ENCODE measurements around the gene LRFN5. TPM values are rescaled to one million over a fixed set of nuclear protein-coding genes. Genes with fewer than 3 reads are reported as not detected.
A peak's percentile ranks its signal among the peaks of the same experiment; 100 is the strongest.
"Not testable (repeated sequence)": the region's sequence is repeated elsewhere in the genome, so short reads cannot be mapped to it uniquely, and the experiment has no call there.

Gene LRFN5
- total RNA-seq, 1 donor: 12.8 TPM

DNA sequence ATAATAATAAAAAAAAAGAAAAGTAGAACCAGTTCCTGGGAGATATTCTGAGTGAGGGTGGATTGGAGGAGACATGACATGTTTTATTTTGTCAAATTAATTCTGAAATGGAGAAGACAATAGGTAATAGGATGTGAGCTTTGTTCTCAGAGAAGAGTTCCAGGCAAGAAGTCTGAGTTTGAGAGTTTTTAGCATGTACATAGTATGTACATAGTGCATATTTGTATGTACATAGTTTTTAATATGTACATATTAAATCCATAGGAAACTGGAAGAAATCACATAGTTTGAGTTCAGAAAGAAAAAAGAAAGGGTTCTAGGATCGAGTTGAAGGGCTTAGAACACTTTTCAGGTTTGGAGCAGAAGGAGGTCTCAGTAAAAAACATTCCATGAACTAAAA lies 47.5 kb downstream of the LRFN5 start:
- TF ChIP-seq, protein P1, sequence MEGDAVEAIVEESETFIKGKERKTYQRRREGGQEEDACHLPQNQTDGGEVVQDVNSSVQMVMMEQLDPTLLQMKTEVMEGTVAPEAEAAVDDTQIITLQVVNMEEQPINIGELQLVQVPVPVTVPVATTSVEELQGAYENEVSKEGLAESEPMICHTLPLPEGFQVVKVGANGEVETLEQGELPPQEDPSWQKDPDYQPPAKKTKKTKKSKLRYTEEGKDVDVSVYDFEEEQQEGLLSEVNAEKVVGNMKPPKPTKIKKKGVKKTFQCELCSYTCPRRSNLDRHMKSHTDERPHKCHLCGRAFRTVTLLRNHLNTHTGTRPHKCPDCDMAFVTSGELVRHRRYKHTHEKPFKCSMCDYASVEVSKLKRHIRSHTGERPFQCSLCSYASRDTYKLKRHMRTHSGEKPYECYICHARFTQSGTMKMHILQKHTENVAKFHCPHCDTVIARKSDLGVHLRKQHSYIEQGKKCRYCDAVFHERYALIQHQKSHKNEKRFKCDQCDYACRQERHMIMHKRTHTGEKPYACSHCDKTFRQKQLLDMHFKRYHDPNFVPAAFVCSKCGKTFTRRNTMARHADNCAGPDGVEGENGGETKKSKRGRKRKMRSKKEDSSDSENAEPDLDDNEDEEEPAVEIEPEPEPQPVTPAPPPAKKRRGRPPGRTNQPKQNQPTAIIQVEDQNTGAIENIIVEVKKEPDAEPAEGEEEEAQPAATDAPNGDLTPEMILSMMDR (IDR thresholded peaks at IDR 0.05; ENCODE audit: insufficient read depth, low read length): no peak
- no peak for DNase-seq (ENCODE audit: low read depth)
- H3K4me3 ChIP-seq (ENCODE audit: low read depth, low read length): no peak overlapping the region

DNA sequence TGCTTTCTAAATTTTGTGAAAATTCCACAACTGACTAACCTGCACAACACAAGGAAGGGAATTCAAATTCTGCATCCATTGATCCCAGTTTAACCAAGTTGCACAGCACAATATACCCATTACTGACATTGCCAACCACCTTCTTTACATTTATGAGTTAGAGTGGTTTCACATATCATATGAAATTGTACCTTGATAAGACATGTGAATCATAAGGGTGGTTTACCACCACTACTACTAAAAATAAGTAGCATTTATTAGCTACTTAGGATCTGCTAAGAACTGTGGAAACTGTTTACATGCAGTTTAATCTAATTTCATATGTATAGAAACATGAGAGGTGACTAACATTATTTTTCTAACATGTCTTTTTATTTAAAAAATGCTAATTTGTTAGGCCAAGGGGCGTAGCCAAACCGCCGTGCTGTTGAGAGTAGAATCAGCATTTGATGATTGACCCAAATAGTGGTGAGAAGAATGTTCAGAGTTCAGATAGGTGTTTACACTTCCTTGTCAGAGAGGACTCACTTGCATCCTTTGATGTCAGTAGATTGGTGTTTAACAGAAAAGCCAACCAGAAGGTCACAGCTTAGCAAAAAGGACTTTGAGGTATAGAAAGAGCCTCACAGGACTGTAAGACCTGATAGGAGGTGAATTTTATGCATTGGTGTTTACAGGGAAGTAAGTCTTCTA lies 56.2 kb downstream of the LRFN5 start:
- DNase-seq (ENCODE audit: low read depth): no peak
- no peak overlapping the region for H3K4me3 ChIP-seq (ENCODE audit: low read depth, low read length)
- TF ChIP-seq, protein P1 (IDR thresholded peaks at IDR 0.05; ENCODE audit: insufficient read depth, low read length): no peak

DNA sequence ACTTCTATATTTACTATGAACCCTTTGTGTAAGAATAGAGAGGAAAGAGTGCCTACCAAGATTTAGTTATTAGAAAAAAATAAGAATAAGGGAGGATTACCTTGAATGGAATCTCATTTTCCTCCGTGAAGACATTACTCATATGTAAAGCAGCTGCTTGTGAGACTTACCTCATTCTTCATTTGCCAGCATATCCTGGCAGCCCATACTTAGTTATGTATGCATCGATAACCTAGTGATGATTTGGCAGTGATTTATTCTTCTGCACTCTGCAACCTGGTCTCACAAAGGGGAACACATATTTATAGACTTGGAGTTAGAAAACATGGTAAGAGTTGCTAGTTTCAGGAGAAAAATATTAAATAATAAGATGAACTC lies 56.8 kb downstream of the LRFN5 start:
- DNase-seq (ENCODE audit: low read depth): peak; percentile 49
- H3K4me3 ChIP-seq (ENCODE audit: low read depth, low read length): no peak overlapping the region
- TF ChIP-seq, protein P1 (IDR thresholded peaks at IDR 0.05; ENCODE audit: insufficient read depth, low read length): no peak

DNA sequence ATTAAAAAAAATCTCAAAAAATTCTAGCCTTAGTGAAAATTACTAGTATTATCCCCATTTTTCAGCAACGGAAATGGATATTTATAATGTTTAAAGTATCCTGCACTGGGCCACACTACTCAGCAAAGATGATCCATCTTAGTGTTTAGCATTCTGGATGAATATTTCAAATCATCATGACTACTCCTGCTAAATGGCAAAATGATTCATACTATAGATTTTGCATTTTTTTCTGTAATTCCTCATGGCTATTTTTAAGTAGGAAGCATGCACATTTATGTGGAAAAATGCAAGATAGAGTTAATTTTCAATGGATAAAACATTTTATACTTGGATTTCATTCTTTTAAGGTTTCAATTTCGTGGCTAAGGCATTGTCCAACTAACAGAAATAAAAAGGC lies 59.6 kb downstream of the LRFN5 start:
- TF ChIP-seq, protein P1 (IDR thresholded peaks at IDR 0.05; ENCODE audit: insufficient read depth, low read length): no peak
- no peak for DNase-seq (ENCODE audit: low read depth)
- no peak overlapping the region for H3K4me3 ChIP-seq (ENCODE audit: low read depth, low read length)

DNA sequence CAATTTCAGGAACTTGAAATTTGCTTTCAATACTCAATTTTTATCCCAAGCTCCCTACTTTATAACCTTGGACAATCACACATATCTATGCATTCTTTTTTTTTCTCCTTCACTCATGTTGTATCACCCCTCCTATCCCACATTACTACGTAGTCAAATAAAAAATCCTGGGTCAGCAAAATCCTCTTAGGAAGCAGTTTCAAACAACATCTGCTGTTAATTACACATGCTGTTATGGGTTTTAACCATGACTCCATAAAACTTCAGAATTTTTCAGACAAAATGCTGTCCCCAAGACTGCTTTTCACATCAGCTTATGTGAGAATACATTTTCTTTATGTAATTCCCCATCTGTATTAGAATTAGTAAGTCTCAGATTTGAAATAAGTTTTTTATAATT lies 61.7 kb downstream of the LRFN5 start:
- no peak overlapping the region for H3K4me3 ChIP-seq (ENCODE audit: low read depth, low read length)
- peak; percentile 10 for DNase-seq (ENCODE audit: low read depth)
- TF ChIP-seq, protein P1 (IDR thresholded peaks at IDR 0.05; ENCODE audit: insufficient read depth, low read length): no peak

DNA sequence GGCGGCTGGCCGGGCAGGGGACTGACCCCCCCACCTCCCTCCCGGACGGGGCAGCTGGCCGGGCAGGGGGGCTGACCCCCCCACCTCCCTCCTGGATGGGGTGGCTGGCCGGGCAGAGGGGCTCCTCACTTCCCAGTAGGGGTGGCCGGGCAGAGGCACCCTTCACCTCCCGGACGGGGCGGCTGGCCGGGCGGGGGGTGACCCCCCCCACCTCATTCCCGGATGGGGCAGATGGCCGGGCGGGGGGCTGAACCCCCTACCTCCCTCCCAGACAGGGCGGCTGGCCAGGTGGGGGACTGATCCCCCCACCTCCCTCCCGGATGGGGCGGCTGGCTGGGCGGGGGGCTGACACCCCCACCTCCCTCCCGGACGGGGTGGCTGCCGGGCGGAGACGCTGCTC lies 66.9 kb downstream of the LRFN5 start:
- DNase-seq (ENCODE audit: low read depth); H3K4me3 ChIP-seq (ENCODE audit: low read depth, low read length): not testable (repeated sequence)

DNA sequence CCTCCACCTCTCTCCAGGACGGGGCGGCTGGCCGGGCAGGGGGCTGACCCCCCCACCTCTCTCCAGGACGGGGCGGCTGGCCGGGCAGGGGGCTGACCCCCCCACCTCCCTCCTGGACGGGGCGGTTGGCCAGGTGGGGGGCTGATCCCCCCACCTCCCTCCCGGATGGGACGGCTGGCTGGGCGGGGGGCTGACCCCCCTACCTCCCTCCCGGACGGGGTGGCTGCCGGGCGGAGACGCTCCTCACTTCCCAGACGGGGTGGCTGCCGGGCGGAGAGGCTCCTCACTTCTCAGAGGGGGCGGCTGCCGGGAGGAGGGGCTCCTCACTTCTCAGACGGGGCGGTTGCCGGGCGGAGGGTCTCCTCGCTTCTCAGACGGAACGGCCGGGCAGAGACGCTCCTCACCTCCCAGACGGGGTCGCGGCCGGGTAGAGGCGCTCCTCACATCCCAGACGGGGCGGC lies 67.9 kb downstream of the LRFN5 start:
- H3K4me3 ChIP-seq (ENCODE audit: low read depth, low read length); DNase-seq (ENCODE audit: low read depth): not testable (repeated sequence)

DNA sequence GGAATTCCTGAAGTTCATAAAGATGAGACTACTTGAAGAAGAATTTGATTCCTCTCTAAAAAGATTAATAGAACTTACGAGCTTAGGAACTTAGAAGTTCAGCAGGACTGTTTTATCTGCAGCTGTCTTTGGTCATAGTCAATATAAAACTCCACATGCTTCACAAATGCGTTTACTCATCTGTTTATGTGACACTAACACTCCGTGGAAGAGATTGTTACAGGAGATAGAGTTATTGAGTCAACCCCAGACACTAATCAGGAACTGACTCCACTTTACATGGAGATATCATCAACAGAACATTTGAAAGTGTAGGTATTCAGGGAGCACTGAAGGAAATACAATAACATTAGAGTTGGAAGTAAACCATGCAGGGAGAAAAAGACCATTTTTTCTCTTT lies 92.8 kb downstream of the LRFN5 start:
- TF ChIP-seq, protein P1 (IDR thresholded peaks at IDR 0.05; ENCODE audit: insufficient read depth, low read length): no peak
- DNase-seq (ENCODE audit: low read depth): no peak
- H3K4me3 ChIP-seq (ENCODE audit: low read depth, low read length): no peak overlapping the region

Data from fibroblast of the aortic adventitia (primary cell).